Right lobe of liver (tissue), 4 donors: ENCODE data around the gene NTHL1.

ENCODE experiments used
- CTCF ChIP-seq, 4 donors: fragments of 200-600 bp in 3 of 4; fragments of 450-650 bp in 1 of 4; IDR thresholded peaks; one replicate each; pipeline versions ENCODE4 v1.5.1 to v1.8.0; 2016 to 2022; ENCODE audit warnings: antibody characterized with exemption in 4 of 4, mild to moderate bottlenecking in 2 of 4
- POLR2A ChIP-seq: fragments of 450-650 bp; IDR thresholded peaks from one replicate; pipeline ENCODE4 v1.6.1; 2017; ENCODE audit warnings: antibody characterized with exemption, mild to moderate bottlenecking
- donor health status: DM: no; HTN: no; CAD: no.
- donor health status: DM: no; HTN: no; CAD: no.
- donor health status: DM: no; HTN: yes; CAD: no.

- TF ChIP-seq CTCF (IDR thresholded peaks at IDR 0.05) (no peak), POLR2A (no peak)
Measured at GRCh38 chr16:2044541-2044940, 3.1 kb downstream of the NTHL1 start.
